ENCODE results near the gene SLC25A43.
"Not testable (repeated sequence)": the region's sequence is repeated elsewhere in the genome, so short reads cannot be mapped to it uniquely, and the experiment has no call there.

SLC25A43 gene

GRCh38 chrX:119410027-119410819 is 11.1 kb downstream of the SLC25A43 start:
- peak; percentile 86 for DNase-seq (ENCODE audit: low read depth)

GRCh38 chrX:119410854-119411253 is 11.7 kb downstream of the SLC25A43 start:
- DNase-seq (ENCODE audit: low read depth) = no peak

DNA sequence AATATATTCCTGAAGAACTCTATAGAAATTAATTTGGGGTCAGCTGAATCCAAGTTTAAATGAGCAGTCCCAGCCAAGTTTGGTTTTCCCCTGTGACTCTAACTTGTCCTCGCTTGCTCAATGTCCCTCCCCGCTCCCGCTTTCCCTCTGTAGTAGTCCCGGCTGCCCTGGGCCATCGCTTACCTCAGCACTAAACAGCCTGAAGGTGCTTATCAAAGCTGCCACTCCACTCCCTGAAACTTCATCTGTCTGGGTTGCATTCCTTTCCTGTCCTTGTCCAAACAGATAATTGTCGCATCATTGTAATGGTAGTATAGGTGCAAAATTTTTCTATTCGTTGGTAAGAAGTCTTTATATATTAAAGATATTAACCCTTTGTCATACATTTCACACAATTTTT is 12.8 kb downstream of the SLC25A43 start:
- DNase-seq (ENCODE audit: low read depth) = no peak

GRCh38 chrX:119417376-119417775 is 18.2 kb downstream of the SLC25A43 start:
- no peak for DNase-seq (ENCODE audit: low read depth)

DNA sequence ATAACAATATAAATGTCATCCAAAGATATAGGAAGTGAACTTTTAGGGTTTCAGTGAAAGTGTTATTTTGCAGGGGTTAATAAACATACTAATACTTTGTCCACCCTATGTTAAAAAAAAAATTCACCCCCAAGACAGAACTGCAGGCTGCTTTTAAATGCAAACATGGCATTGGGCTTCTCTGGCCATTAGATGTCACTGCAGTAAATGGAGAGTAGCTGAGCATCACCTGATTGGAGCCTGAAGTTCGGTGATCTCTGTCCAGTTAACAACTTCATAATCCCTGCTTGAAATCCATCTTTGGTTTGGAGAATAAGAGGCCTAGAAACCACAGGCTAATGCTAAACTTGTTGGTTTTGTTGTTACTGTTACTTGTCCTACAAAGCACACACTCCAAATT is 18.7 kb downstream of the SLC25A43 start:
- DNase-seq (ENCODE audit: low read depth) = no peak

- DNase-seq (ENCODE audit: low read depth) = no peak
Observed at GRCh38 chrX:119419146-119419545, 20.0 kb downstream of the SLC25A43 start.

- no peak for DNase-seq (ENCODE audit: low read depth)
Observed at GRCh38 chrX:119419898-119420297, 20.8 kb downstream of the SLC25A43 start.

DNA sequence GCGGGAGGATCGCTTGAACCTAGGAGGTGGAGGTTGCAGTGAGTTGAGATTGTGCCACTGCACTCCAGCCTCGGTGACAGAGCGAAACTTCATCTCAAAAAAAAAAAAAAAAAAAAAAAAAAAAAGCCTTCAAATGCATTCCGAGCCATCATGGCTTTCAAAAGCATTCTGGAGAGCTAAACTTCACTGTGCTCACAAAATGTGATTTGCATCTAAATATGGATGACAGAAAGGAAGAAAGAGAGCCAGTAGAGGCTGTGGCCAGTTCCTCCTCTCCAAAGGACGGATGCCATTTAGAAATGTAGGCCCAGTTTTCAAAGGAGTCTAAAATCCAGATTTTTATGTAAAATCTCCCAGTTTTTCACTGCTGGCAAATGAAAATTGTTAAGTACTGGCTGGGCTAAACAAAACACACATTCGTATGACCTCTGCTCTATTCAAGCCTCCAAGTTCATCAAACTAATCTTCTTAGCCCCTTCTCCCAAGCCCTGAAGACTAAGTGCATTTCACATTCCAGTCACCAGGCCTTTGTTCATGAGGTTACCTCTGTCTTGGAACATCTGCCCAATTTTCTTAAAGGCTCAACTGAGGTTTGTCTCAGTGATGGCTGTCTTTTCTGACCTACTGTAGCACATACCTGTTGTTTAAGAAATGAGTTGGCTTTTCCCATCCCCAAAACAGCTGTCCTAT is 22.0 kb downstream of the SLC25A43 start:
- no peak for DNase-seq (ENCODE audit: low read depth)

DNA sequence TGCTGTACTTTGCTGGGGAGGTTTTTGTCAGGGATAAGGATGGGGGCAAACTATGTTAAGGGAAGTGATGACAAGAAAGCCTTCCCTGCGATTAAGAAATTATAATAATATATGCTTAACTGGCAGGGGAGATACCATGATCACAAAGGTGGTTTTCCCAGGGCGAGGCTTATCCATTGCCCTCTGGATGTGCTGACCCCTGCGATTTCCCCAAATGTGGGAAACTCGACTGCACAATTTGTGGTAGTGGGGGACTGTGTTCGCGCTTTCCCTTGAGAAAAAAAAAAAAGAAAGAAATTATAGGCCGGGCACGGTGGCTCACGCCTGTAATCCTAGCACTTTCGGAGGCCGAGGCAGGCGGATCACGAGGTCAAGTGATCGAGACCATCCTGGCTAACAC is 24.5 kb downstream of the SLC25A43 start:
- DNase-seq (ENCODE audit: low read depth) = no peak

DNA sequence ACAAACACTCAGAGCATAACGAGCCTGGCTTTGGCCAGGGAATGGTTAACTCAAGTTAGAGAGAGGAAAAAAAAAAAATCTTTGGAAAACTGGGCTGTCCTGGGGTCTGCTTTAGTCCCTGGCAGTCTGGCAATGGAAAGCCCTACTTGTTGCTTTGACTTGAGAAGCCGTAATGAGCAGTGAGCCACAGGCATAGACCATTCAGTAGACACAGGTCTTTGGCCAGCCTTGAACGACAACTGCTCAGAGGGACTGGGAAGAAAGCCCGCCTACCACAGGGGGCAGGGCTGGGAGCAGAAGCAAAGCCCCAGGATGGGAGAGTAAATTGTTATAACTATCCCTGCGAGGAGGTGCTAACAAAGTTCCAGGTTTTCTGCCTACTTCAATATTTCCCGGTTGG is 25.9 kb downstream of the SLC25A43 start:
- DNase-seq (ENCODE audit: low read depth) = no peak

- no peak for DNase-seq (ENCODE audit: low read depth)
Observed at GRCh38 chrX:119427024-119427794, 28.1 kb downstream of the SLC25A43 start.

DNA sequence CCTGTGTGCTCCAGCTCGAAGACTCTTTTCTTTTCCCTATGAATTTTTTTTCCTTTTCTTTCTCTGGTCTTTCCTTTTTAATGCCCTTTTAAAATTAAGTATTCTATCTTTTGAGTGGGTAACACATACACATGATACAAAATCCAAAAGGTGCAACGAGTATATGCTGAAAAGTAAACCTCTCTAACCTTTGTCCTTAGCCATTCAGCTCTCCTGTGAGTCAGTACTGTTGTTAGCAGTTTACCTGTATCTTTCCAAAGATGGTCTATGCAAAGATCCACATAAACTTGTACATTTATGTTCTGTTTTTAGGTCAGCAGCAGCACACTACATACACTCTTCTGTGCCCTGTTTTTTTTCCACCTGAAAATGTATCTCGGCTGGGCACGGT is 28.7 kb downstream of the SLC25A43 start:
- no peak for DNase-seq (ENCODE audit: low read depth)

DNA sequence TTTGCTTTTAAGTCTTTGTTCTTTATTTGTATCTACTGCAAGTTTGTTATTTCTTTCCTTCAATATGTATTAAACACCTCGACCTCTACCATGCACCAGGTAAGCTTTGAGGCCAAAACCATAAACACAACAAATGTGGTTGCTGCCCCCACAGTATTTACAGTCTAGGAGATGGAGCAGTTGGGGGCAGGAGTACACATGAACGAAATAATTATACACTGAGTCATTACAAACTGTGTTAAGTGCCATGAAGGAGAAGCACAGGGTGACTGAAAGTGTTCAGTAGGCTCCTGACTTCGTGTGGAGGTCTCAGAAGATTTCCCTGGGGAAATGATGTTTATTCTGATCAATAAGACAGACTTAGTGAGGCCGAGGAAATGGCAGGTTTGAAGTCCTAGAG is 30.3 kb downstream of the SLC25A43 start:
- no peak for DNase-seq (ENCODE audit: low read depth)

DNA sequence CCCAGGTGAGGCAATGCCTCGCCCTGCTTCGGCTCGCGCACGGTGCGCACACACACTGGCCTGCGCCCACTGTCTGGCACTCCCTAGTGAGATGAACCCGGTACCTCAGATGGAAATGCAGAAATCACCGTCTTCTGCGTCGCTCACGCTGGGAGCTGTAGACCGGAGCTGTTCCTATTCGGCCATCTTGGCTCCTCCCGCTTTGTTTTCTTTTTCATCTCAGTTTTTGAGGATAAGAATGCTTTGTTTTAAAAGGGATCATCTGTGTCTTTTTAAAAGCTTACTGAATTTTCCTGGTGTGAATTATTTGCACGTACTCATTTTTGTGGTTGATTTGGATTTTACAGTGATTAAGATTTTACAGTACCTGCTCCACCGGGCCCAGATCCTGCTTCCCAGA is 42.2 kb downstream of the SLC25A43 start:
- not testable (repeated sequence) for DNase-seq (ENCODE audit: low read depth)

GRCh38 chrX:119442286-119442685 is 43.1 kb downstream of the SLC25A43 start:
- DNase-seq (ENCODE audit: low read depth) = no peak

GRCh38 chrX:119453202-119453601 is 54.1 kb downstream of the SLC25A43 start:
- DNase-seq (ENCODE audit: low read depth) = no peak

GRCh38 chrX:119455264-119455663 is 56.1 kb downstream of the SLC25A43 start:
- no peak for DNase-seq (ENCODE audit: low read depth)

DNA sequence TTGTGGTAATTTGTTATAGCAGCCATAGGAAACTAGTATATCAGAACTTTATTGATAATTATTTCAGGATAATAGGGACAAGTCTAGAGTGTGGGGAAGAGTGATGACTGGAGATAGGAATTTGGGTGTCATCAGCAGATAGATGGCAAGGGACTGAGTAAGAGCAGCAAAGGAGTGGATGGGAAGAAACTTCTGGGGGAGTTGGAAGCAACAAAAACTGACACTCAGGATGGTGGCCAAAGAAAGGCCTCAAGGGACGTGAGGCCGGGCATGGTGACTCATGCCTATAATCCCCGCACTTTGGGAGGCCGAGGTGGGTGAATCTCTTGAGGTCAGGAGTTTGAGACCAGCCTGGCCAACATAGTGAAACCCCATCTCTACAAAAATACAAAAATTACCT is 60.0 kb downstream of the SLC25A43 start:
- DNase-seq (ENCODE audit: low read depth) = peak; percentile 34

GRCh38 chrX:119465555-119465954 is 66.4 kb downstream of the SLC25A43 start:
- no peak for DNase-seq (ENCODE audit: low read depth)

GRCh38 chrX:119466970-119467369 is 67.8 kb downstream of the SLC25A43 start:
- DNase-seq (ENCODE audit: low read depth) = no peak

DNA sequence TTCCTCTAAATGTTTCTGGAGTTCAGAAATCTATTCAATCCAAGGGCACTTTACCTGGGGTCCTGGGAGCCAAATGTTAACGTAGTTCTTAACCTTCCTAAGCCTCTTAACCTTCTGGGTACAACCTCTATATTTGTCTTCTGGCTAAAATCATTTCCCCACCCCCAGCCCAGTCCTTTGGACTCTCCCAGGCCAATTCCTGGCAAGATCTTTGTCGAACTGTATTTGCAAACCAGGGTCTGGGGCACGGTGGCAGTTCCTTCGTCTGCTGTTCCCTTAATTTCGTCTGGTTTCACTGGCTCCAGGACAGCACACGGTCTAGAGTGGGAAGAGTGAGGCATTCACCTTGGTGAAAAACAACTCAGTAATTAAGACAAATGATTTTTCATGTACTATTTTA is 68.3 kb downstream of the SLC25A43 start:
- DNase-seq (ENCODE audit: low read depth) = no peak

DNA sequence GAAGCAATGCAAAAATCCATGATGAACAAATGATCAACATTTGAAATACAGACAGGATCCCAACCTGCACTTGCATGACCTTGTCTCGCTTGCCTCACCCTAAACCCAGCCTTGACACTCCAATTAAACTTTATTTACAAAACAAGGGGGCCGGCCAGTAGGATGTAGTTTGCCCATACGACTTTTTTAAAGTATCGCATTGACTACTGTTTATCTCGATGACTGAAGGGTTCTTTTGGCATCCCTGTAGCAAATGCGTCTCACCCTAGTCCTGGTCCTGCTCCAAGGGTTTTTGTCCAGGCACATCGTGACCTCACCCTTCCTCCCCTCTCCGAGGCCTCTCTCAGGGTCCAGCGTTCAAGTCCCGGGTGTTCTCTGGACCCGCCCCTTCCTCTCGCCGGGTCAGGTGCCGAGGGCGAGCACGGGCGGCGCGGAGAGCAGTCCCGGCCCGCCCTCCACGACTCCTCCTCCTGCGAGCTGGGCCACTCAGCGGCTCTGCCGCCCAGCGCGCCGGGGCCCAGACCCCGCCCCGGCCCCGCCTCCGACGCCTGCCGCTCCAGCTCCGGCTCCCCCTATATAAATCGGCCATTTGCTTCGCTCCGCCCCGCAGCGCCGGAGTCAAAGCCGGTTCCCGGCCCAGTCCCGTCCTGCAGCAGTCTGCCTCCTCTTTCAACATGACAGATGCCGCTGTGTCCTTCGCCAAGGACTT is 68.9 kb downstream of the SLC25A43 start, which contains the start of gene SLC25A5:
SLC25A5 (plus strand) TSS at position 603 of the 709 bp plus-strand sequence; CDS start at position 675, 72 bp downstream.
- DNase-seq (ENCODE audit: low read depth) = no peak
